Peyer's patch (tissue), 4 donors: ENCODE measurements around the gene SLC4A3.

Experiments used
- POLR2A ChIP-seq, 2 donors: fragments of 450-650 bp; IDR thresholded peaks; one replicate each; pipeline ENCODE4 v1.5.1; 2017; ENCODE audit warnings: antibody characterized with exemption in 2 of 2, mild to moderate bottlenecking in 2 of 2, moderate library complexity in 2 of 2
- TF ChIP-seq, protein P1 (sequence below), 6 experiments: fragments of 450-650 bp in 4 of 6; fragments of 200-600 bp in 2 of 6; sonication (generic) in 1 of 6; IDR thresholded peaks; one replicate each; pipeline ENCODE4 v1.5.1; 2017 to 2019; ENCODE audit warnings: antibody characterized with exemption in 6 of 6, mild to moderate bottlenecking in 3 of 6, moderate library complexity in 1 of 6

GRCh38 chr2:219615894-219616293 lies 11.5 kb upstream of the SLC4A3 start:
- TF ChIP-seq POLR2A (IDR thresholded peaks at IDR 0.05) = no peak
- TF ChIP-seq, protein P1, sequence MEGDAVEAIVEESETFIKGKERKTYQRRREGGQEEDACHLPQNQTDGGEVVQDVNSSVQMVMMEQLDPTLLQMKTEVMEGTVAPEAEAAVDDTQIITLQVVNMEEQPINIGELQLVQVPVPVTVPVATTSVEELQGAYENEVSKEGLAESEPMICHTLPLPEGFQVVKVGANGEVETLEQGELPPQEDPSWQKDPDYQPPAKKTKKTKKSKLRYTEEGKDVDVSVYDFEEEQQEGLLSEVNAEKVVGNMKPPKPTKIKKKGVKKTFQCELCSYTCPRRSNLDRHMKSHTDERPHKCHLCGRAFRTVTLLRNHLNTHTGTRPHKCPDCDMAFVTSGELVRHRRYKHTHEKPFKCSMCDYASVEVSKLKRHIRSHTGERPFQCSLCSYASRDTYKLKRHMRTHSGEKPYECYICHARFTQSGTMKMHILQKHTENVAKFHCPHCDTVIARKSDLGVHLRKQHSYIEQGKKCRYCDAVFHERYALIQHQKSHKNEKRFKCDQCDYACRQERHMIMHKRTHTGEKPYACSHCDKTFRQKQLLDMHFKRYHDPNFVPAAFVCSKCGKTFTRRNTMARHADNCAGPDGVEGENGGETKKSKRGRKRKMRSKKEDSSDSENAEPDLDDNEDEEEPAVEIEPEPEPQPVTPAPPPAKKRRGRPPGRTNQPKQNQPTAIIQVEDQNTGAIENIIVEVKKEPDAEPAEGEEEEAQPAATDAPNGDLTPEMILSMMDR (IDR thresholded peaks at IDR 0.05) = no peak
